Measurements from ENCODE around the gene FAM131A. TPM values are rescaled to one million over a fixed set of nuclear protein-coding genes. Genes with fewer than 3 reads are reported as not detected.
A peak's percentile ranks its signal among the peaks of the same experiment; 100 is the strongest.

FAM131A gene
- total and polyA plus RNA-seq, 9 of the 15 experiments (the other 6 are each of a cell fraction or from before 2014, with no cell fraction given) = 0.48 to 11.1 (median 4.3) TPM

DNA sequence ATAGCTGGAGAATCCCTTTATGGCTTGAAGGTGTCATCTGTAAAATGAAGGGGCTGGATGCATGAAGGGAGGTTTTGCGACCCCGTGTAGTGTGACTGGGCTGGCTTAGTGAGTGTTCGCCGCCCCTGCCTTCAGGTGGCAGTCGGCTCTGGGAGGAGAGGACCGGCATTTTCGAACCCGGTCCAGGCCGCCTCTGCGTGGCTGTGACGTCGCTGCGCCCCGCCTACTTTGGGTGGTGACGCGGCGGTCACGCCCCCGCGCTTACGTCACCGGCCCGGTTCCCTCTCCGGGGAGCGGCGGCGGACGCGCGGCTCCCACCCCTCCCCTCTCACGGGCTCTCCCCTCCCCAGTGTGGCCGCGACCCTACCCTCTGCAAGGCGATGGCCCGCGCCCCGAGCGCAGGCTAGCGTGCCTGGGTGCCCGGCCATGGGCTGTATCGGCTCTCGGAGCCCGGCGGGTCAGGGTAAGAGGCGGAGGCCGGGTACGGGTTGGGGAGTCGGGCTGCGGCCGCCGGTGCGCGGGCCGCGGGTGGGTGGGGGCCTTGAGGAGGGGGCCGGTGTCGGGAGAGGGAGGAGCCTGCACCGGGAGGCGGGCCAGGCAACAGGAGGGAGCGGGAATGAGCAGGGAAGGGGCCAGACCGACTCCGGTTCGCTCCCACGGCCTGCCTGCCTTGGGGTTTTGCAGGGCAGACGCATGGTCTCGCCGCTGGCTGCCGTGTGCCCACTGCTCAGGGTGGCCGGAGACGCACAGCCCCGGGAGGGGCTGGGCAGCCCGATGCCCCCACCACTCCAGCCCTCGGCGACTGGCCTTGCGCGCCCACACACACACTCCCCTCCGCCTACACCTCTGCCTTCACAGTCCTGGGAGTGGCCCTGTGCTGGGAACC is 1.5 kb upstream of the FAM131A start (continued):
- TF ChIP-seq SNIP1 (IDR thresholded peaks at IDR 0.05; ENCODE audit: low read depth) = no peak
- no peak for TF ChIP-seq ETV5 (CRISPR knock-in tag; IDR thresholded peaks at IDR 0.05; ENCODE audit: low read depth)
- no peak for TF ChIP-seq SIX5 (IDR thresholded peaks at IDR 0.05; ENCODE audit: borderline replicate concordance in 1 of 2, insufficient read depth in 1 of 2, low read depth in 1 of 2, low read length in 2 of 2)
- TF ChIP-seq PHB (CRISPR knock-in tag; IDR thresholded peaks at IDR 0.05) = no peak
- TF ChIP-seq, protein P1, sequence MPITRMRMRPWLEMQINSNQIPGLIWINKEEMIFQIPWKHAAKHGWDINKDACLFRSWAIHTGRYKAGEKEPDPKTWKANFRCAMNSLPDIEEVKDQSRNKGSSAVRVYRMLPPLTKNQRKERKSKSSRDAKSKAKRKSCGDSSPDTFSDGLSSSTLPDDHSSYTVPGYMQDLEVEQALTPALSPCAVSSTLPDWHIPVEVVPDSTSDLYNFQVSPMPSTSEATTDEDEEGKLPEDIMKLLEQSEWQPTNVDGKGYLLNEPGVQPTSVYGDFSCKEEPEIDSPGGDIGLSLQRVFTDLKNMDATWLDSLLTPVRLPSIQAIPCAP (CRISPR knock-in tag; IDR thresholded peaks at IDR 0.05; ENCODE audit: borderline replicate concordance) = no peak
- TF ChIP-seq DNMT1 (IDR thresholded peaks at IDR 0.05) = no peak
- no peak for TF ChIP-seq ZC3H4 (CRISPR knock-in tag; IDR thresholded peaks at IDR 0.05; ENCODE audit: borderline replicate concordance)
- 0 out of 2 replicates have a peak, but pooled peaks have one; percentile 38 for TF ChIP-seq ZBTB17 (CRISPR knock-in tag; IDR thresholded peaks at IDR 0.05)
- TF ChIP-seq ZSCAN32 (CRISPR knock-in tag; IDR thresholded peaks at IDR 0.05) = no peak
- no peak for TF ChIP-seq MEIS2 (IDR thresholded peaks at IDR 0.05; ENCODE audit: partially characterized antibody)
- TF ChIP-seq CTBP1 (IDR thresholded peaks at IDR 0.05; ENCODE audit: borderline replicate concordance) = peak; percentile 40; the same call in 1 of the 2 replicates
- TF ChIP-seq ZNF324 (CRISPR knock-in tag; IDR thresholded peaks at IDR 0.05) = no peak
- TF ChIP-seq RB1 (IDR thresholded peaks at IDR 0.05; ENCODE audit: low read depth) = peak; percentile 65
- no peak for TF ChIP-seq POLR3G (IDR thresholded peaks at IDR 0.05; ENCODE audit: extremely low read depth, insufficient read length, insufficient replicate concordance)
- TF ChIP-seq ESRRB (CRISPR knock-in tag; IDR thresholded peaks at IDR 0.05; ENCODE audit: borderline replicate concordance) = no peak
- TF ChIP-seq KAT8 (IDR thresholded peaks at IDR 0.05; ENCODE audit: low read depth) = no peak
- TF ChIP-seq CXXC5 (CRISPR knock-in tag; IDR thresholded peaks at IDR 0.05) = peak; percentile 79
- TF ChIP-seq MCM3 (IDR thresholded peaks at IDR 0.05) = no peak
- TF ChIP-seq CAMTA2 (CRISPR knock-in tag; conservative IDR thresholded peaks at IDR 0.05) = no peak; the same call in 1 of the 2 replicates
- TF ChIP-seq, protein P2, sequence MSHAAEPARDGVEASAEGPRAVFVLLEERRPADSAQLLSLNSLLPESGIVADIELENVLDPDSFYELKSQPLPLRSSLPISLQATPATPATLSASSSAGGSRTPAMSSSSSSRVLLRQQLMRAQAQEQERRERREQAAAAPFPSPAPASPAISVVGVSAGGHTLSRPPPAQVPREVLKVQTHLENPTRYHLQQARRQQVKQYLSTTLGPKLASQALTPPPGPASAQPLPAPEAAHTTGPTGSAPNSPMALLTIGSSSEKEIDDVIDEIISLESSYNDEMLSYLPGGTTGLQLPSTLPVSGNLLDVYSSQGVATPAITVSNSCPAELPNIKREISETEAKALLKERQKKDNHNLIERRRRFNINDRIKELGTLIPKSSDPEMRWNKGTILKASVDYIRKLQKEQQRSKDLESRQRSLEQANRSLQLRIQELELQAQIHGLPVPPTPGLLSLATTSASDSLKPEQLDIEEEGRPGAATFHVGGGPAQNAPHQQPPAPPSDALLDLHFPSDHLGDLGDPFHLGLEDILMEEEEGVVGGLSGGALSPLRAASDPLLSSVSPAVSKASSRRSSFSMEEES (CRISPR knock-in tag; IDR thresholded peaks at IDR 0.05) = no peak
- TF ChIP-seq, protein P3, sequence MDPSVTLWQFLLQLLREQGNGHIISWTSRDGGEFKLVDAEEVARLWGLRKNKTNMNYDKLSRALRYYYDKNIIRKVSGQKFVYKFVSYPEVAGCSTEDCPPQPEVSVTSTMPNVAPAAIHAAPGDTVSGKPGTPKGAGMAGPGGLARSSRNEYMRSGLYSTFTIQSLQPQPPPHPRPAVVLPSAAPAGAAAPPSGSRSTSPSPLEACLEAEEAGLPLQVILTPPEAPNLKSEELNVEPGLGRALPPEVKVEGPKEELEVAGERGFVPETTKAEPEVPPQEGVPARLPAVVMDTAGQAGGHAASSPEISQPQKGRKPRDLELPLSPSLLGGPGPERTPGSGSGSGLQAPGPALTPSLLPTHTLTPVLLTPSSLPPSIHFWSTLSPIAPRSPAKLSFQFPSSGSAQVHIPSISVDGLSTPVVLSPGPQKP (CRISPR knock-in tag; IDR thresholded peaks at IDR 0.05) = no peak
- no peak for TF ChIP-seq STAT5A (IDR thresholded peaks at IDR 0.05; ENCODE audit: borderline replicate concordance, low read length)
- TF ChIP-seq, protein P4, sequence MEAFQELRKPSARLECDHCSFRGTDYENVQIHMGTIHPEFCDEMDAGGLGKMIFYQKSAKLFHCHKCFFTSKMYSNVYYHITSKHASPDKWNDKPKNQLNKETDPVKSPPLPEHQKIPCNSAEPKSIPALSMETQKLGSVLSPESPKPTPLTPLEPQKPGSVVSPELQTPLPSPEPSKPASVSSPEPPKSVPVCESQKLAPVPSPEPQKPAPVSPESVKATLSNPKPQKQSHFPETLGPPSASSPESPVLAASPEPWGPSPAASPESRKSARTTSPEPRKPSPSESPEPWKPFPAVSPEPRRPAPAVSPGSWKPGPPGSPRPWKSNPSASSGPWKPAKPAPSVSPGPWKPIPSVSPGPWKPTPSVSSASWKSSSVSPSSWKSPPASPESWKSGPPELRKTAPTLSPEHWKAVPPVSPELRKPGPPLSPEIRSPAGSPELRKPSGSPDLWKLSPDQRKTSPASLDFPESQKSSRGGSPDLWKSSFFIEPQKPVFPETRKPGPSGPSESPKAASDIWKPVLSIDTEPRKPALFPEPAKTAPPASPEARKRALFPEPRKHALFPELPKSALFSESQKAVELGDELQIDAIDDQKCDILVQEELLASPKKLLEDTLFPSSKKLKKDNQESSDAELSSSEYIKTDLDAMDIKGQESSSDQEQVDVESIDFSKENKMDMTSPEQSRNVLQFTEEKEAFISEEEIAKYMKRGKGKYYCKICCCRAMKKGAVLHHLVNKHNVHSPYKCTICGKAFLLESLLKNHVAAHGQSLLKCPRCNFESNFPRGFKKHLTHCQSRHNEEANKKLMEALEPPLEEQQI (IDR thresholded peaks at IDR 0.05) = no peak
- TF ChIP-seq SRSF1 (IDR thresholded peaks at IDR 0.05; ENCODE audit: low read depth, low read length) = no peak
